Endothelial cell (in vitro differentiated cells): ENCODE data around the gene KHDC1L. TPM values are rescaled to one million over a fixed set of nuclear protein-coding genes. Genes with fewer than 3 reads are reported as not detected.
"Not testable (repeated sequence)": the region's sequence is repeated elsewhere in the genome, so short reads cannot be mapped to it uniquely, and the experiment has no call there.

Source experiments
- DNase-seq: peaks from one replicate; pipeline ENCODE4 v3.0.0; 2021; ENCODE audit warnings: low spot score
- H3K27ac Mint-ChIP-seq: one replicate; pipeline ENCODE4 v1.8.0; 2021; ENCODE audit warnings: mixed read lengths, inconsistent platforms; ENCODE audit not compliant: unreplicated experiment
- H3K27me3 Mint-ChIP-seq: one replicate; pipeline ENCODE4 v1.8.0; 2021; ENCODE audit warnings: mild to moderate bottlenecking, moderate library complexity, mixed read lengths, inconsistent platforms; ENCODE audit not compliant: unreplicated experiment
- H3K36me3 Mint-ChIP-seq: one replicate; pipeline ENCODE4 v1.8.0; 2021; ENCODE audit warnings: mild to moderate bottlenecking, low read depth, mixed read lengths, inconsistent platforms; ENCODE audit not compliant: unreplicated experiment
- H3K4me1 Mint-ChIP-seq: one replicate; pipeline ENCODE4 v1.8.0; 2021; ENCODE audit warnings: mild to moderate bottlenecking, mixed read lengths, inconsistent platforms; ENCODE audit not compliant: unreplicated experiment
- H3K4me3 Mint-ChIP-seq: one replicate; pipeline ENCODE4 v1.8.0; 2021; ENCODE audit warnings: mild to moderate bottlenecking, mixed read lengths, inconsistent platforms; ENCODE audit not compliant: unreplicated experiment
- H3K9me3 Mint-ChIP-seq: one replicate; pipeline ENCODE4 v1.8.0; 2021; ENCODE audit warnings: mixed read lengths, inconsistent platforms; ENCODE audit not compliant: unreplicated experiment
- CTCF ChIP-seq: fragments of 200-600 bp; sonication (generic); IDR thresholded peaks from one replicate; pipeline ENCODE4 v1.5.0; 2021; ENCODE audit warnings: antibody characterized with exemption; ENCODE audit not compliant: unreplicated experiment
- total RNA-seq: library from RNA; stranded (reverse); fragmentation: NEBNext Ultra II Directional; extraction: Animal tissue kit (Norgen Biotek cat#: 25700); gene quantifications from one replicate; pipeline ENCODE4 v1.2.1, GENCODE V29; 2021; ENCODE audit not compliant: unreplicated experiment

The KHDC1L gene
- total RNA-seq, 1 donor from 2014 or later: not detected

- DNase-seq: no peak
- Mint-ChIP-seq H3K36me3 (no peaks in the 10 kb centered on the region), H3K27ac (no peak overlapping the region), H3K4me3 (no peak overlapping the region), H3K4me1 (peaks cover 7% of the 10 kb centered on the region), H3K9me3 (no peaks in the 10 kb centered on the region), H3K27me3 (no peaks in the 10 kb centered on the region)
- no peak for TF ChIP-seq CTCF
Measured at GRCh38 chr6:73258721-73259120, 33.4 kb upstream of the KHDC1L start.

GRCh38 chr6:73254323-73254722 lies 29.0 kb upstream of the KHDC1L start:
- H3K4me3 Mint-ChIP-seq, DNase-seq, H3K4me1 Mint-ChIP-seq, H3K27me3 Mint-ChIP-seq, H3K9me3 Mint-ChIP-seq, H3K27ac Mint-ChIP-seq, H3K36me3 Mint-ChIP-seq: not testable (repeated sequence)

- H3K27ac Mint-ChIP-seq: no peak overlapping the region
- no peak overlapping the region for H3K4me3 Mint-ChIP-seq
- DNase-seq: no peak
- no peaks in the 10 kb centered on the region for H3K4me1 Mint-ChIP-seq
- no peaks in the 10 kb centered on the region for H3K36me3 Mint-ChIP-seq
- no peak for TF ChIP-seq CTCF
- no peaks in the 10 kb centered on the region for H3K9me3 Mint-ChIP-seq
- H3K27me3 Mint-ChIP-seq: no peaks in the 10 kb centered on the region
Measured at GRCh38 chr6:73252703-73253102, 27.4 kb upstream of the KHDC1L start.

GRCh38 chr6:73250016-73250415 lies 24.7 kb upstream of the KHDC1L start:
- H3K9me3 Mint-ChIP-seq: no peaks in the 10 kb centered on the region
- H3K27ac Mint-ChIP-seq: no peak overlapping the region
- no peaks in the 10 kb centered on the region for H3K36me3 Mint-ChIP-seq
- no peak overlapping the region for H3K4me3 Mint-ChIP-seq
- no peaks in the 10 kb centered on the region for H3K27me3 Mint-ChIP-seq
- no peak for TF ChIP-seq CTCF
- H3K4me1 Mint-ChIP-seq: no peaks in the 10 kb centered on the region
- DNase-seq: no peak

GRCh38 chr6:73248192-73248903 lies 23.1 kb upstream of the KHDC1L start:
- H3K27ac Mint-ChIP-seq: no peak overlapping the region
- H3K4me1 Mint-ChIP-seq: no peaks in the 10 kb centered on the region
- H3K4me3 Mint-ChIP-seq: no peak overlapping the region
- H3K36me3 Mint-ChIP-seq: no peaks in the 10 kb centered on the region
- no peak for TF ChIP-seq CTCF
- DNase-seq: no peak
- no peaks in the 10 kb centered on the region for H3K9me3 Mint-ChIP-seq
- H3K27me3 Mint-ChIP-seq: no peaks in the 10 kb centered on the region
